ENCODE results near the gene MTPN.

MTPN gene

GRCh38 chr7:136014659-136015058 lies 37.5 kb upstream of the MTPN start:
- no peaks in the 10 kb centered on the region for H3K79me2 ChIP-seq (ENCODE audit: low read length)
- DNase-seq, result no peak

GRCh38 chr7:136012238-136012637 lies 35.1 kb upstream of the MTPN start:
- no peak overlapping the region for H3K4me3 ChIP-seq (ENCODE audit: low read length)

More at GRCh38 chr7:136014659-136015058, 37.5 kb upstream of the MTPN start:
- Histone ChIP-seq H3K4me1 (ENCODE audit: low read length) (no peaks in the 10 kb centered on the region), H3K9ac (ENCODE audit: low read length) (no peak overlapping the region), H3K9me2 (replicated peaks; ENCODE audit: insufficient read depth, low read length) (no peaks in the 10 kb centered on the region), H3K4me2 (ENCODE audit: low read depth, low read length) (no peak overlapping the region), H3K4me3 (ENCODE audit: low read length) (no peak overlapping the region), H3K9me3 (replicated peaks; ENCODE audit: insufficient read depth, low read length) (no peaks in the 10 kb centered on the region), H3K27me3 (replicated peaks; ENCODE audit: insufficient read depth, low read length) (no peaks in the 10 kb centered on the region), H2AFZ (ENCODE audit: low read length) (no peak overlapping the region), H4K20me1 (ENCODE audit: insufficient read depth, low read length) (no peaks in the 10 kb centered on the region), H3F3A (ENCODE audit: insufficient read depth, low read length) (no peaks in the 10 kb centered on the region), H3K36me3 (replicated peaks; ENCODE audit: insufficient read depth, low read length) (no peaks in the 10 kb centered on the region), H3K27ac (ENCODE audit: low read length) (no peak overlapping the region)
- TF ChIP-seq EZH2phosphoT487 (IDR thresholded peaks at IDR 0.05; ENCODE audit: low read length), result no peak
- TF ChIP-seq CTCF (IDR thresholded peaks at IDR 0.05; ENCODE audit: low read length), result no peak
- no peak for TF ChIP-seq EZH2 (optimal IDR thresholded peaks at IDR 0.05; ENCODE audit: low read depth, low read length)

GRCh38 chr7:136009488-136010079 lies 32.4 kb upstream of the MTPN start:
- Histone ChIP-seq H3K27me3 (replicated peaks; ENCODE audit: insufficient read depth, low read length) (no peaks in the 10 kb centered on the region), H3K9ac (ENCODE audit: low read length) (no peak overlapping the region), H4K20me1 (ENCODE audit: insufficient read depth, low read length) (no peaks in the 10 kb centered on the region), H3K9me3 (replicated peaks; ENCODE audit: insufficient read depth, low read length) (no peaks in the 10 kb centered on the region), H3F3A (ENCODE audit: insufficient read depth, low read length) (no peaks in the 10 kb centered on the region), H3K4me1 (ENCODE audit: low read length) (no peaks in the 10 kb centered on the region), H2AFZ (ENCODE audit: low read length) (no peak overlapping the region), H3K9me2 (replicated peaks; ENCODE audit: insufficient read depth, low read length) (no peaks in the 10 kb centered on the region), H3K36me3 (replicated peaks; ENCODE audit: insufficient read depth, low read length) (no peaks in the 10 kb centered on the region), H3K4me2 (ENCODE audit: low read depth, low read length) (no peak overlapping the region), H3K27ac (ENCODE audit: low read length) (no peak overlapping the region), H3K79me2 (ENCODE audit: low read length) (no peaks in the 10 kb centered on the region), H3K4me3 (ENCODE audit: low read length) (no peak overlapping the region)
- DNase-seq, result peak; percentile 51
- TF ChIP-seq EZH2phosphoT487 (IDR thresholded peaks at IDR 0.05; ENCODE audit: low read length) (no peak), CTCF (IDR thresholded peaks at IDR 0.05; ENCODE audit: low read length) (peak; percentile 89), EZH2 (optimal IDR thresholded peaks at IDR 0.05; ENCODE audit: low read depth, low read length) (no peak)

More at GRCh38 chr7:136012238-136012637, 35.1 kb upstream of the MTPN start:
- no peaks in the 10 kb centered on the region for H4K20me1 ChIP-seq (ENCODE audit: insufficient read depth, low read length)
- no peaks in the 10 kb centered on the region for H3K36me3 ChIP-seq (replicated peaks; ENCODE audit: insufficient read depth, low read length)
- no peaks in the 10 kb centered on the region for H3F3A ChIP-seq (ENCODE audit: insufficient read depth, low read length)
- TF ChIP-seq EZH2 (optimal IDR thresholded peaks at IDR 0.05; ENCODE audit: low read depth, low read length), result no peak
- no peak for TF ChIP-seq CTCF (IDR thresholded peaks at IDR 0.05; ENCODE audit: low read length)
- TF ChIP-seq EZH2phosphoT487 (IDR thresholded peaks at IDR 0.05; ENCODE audit: low read length), result no peak
- no peaks in the 10 kb centered on the region for H3K79me2 ChIP-seq (ENCODE audit: low read length)
- no peaks in the 10 kb centered on the region for H3K9me2 ChIP-seq (replicated peaks; ENCODE audit: insufficient read depth, low read length)
- H3K27me3 ChIP-seq (replicated peaks; ENCODE audit: insufficient read depth, low read length), result no peaks in the 10 kb centered on the region
- no peak overlapping the region for H2AFZ ChIP-seq (ENCODE audit: low read length)
- no peaks in the 10 kb centered on the region for H3K4me1 ChIP-seq (ENCODE audit: low read length)
- no peak overlapping the region for H3K4me2 ChIP-seq (ENCODE audit: low read depth, low read length)
- no peak overlapping the region for H3K27ac ChIP-seq (ENCODE audit: low read length)
- H3K9me3 ChIP-seq (replicated peaks; ENCODE audit: insufficient read depth, low read length), result no peaks in the 10 kb centered on the region
- no peak for DNase-seq
- H3K9ac ChIP-seq (ENCODE audit: low read length), result no peak overlapping the region

Data from MM.1S (cell line).